Common myeloid progenitor, CD34-positive (primary cell): Measurements from ENCODE around the gene SUCO.

ENCODE experiments used
- CTCF ChIA-PET: fragments of 350-600 bp; sonication (Branson Sonifier 250); formaldehyde crosslinking; loops from one replicate; lab custom pipeline; 2021; ENCODE audit warnings: antibody characterized with exemption; lab: Charles Lee
- POLR2A ChIA-PET: fragments of 350-600 bp; sonication (Branson Sonifier 250); formaldehyde crosslinking; loops from one replicate; lab custom pipeline; 2021; ENCODE audit warnings: antibody characterized with exemption; lab: Charles Lee
- DNase-seq, 3 donors: peaks; one replicate each; pipeline versions ENCODE4 v3.0.0 to v3.0.0-alpha.2; 2013
- H3K27ac ChIP-seq, 2 experiments: 1 replicate in 1 of 2; 2 replicates in 1 of 2; pipeline ENCODE4 v1.7.0; 2013; ENCODE audit warnings: inconsistent platforms in 2 of 2, low read length in 2 of 2, mild to moderate bottlenecking in 2 of 2, low read depth in 1 of 2, moderate library complexity in 1 of 2; ENCODE audit not compliant: severe bottlenecking in 2 of 2, insufficient read depth in 1 of 2, poor library complexity in 1 of 2
- H3K27me3 ChIP-seq, 5 experiments: replicated peaks in 2 of 5; 1 replicate in 3 of 5; 2 replicates in 2 of 5; pipeline versions ENCODE4 v1.6.1 to v1.7.0; 2013; ENCODE audit warnings: low read length in 4 of 5, mild to moderate bottlenecking in 2 of 5, moderate library complexity in 2 of 5, inconsistent platforms in 1 of 5; ENCODE audit not compliant: insufficient read depth in 5 of 5, control insufficient read depth in 4 of 5
- H3K36me3 ChIP-seq, 4 experiments: 1 replicate in 2 of 4; 2 replicates in 2 of 4; pipeline versions ENCODE4 v1.6.1 to v1.7.0; 2013; ENCODE audit warnings: low read length in 3 of 4, control low read depth in 1 of 4, mild to moderate bottlenecking in 1 of 4; ENCODE audit not compliant: control insufficient read depth in 4 of 4, insufficient read depth in 4 of 4
- H3K4me1 ChIP-seq, 4 experiments: 1 replicate in 3 of 4; 2 replicates in 1 of 4; pipeline versions ENCODE4 v1.6.1 to v1.7.1; 2013; ENCODE audit warnings: low read length in 3 of 4, mild to moderate bottlenecking in 3 of 4, control low read depth in 1 of 4, inconsistent platforms in 1 of 4, moderate library complexity in 1 of 4; ENCODE audit not compliant: control insufficient read depth in 4 of 4, insufficient read depth in 4 of 4; ENCODE audit errors: control extremely low read depth in 1 of 4
- H3K4me3 ChIP-seq, 7 experiments: 1 replicate in 4 of 7; 2 replicates in 3 of 7; pipeline versions ENCODE4 v1.5.1 to v1.7.0; 2013; ENCODE audit warnings: mild to moderate bottlenecking in 7 of 7, low read length in 6 of 7, moderate library complexity in 6 of 7, inconsistent platforms in 2 of 7, low read depth in 2 of 7, control low read depth in 1 of 7; ENCODE audit not compliant: insufficient read depth in 4 of 7, control insufficient read depth in 1 of 7; ENCODE audit errors: extremely low read depth in 1 of 7
- H3K9me3 ChIP-seq, 5 experiments: 1 replicate in 4 of 5; 2 replicates in 1 of 5; pipeline versions ENCODE4 v1.6.1 to v1.7.1; 2013; ENCODE audit warnings: low read length in 4 of 5, mild to moderate bottlenecking in 2 of 5, inconsistent platforms in 1 of 5, low read depth in 1 of 5, moderate library complexity in 1 of 5; ENCODE audit not compliant: control insufficient read depth in 4 of 5, insufficient read depth in 2 of 5; ENCODE audit errors: control extremely low read depth in 1 of 5
- WGBS: methylation state at CpG from one replicate; pipeline ENCODE4 v1.1.5; 2013; ENCODE audit not compliant: insufficient coverage; 5-methylcytosine and 5-hydroxymethylcytosine counted together

SUCO gene

DNA sequence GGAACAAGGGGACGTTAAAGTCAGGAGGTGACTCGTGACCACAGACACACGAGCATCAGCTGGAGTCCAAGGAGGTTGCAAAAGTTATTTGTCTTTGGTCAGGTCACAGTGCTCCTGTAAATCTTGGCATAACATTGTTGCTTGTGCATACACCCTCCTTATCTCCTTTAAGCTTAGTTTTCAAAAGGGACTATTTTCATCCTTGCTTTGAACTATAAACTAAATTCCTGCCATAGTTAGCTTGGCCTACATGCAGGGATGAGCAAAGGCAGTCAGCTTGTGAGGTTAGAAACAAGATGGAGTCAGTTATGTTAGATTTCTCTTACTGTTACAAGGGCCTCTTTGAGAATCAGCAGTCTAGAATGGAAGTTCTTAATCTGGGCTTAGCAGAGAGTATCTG lies 97.9 kb downstream of the SUCO start:
- ChIA-PET CTCF (interaction anchor here (1.4 kb wide), 1 partner anchor 42 kb away, joined by 3 read pairs; no protein-coding TSS in a partner anchor), POLR2A (no interaction called here)
- peaks cover 0 to 3% (median 0%) of the 10 kb centered on the region in 5 experiments for H3K9me3 ChIP-seq
- no peaks in the 10 kb centered on the region for H3K36me3 ChIP-seq
- H3K27ac ChIP-seq: no peak overlapping the region
- no CpG with 5 or more reads among the region's 3 CpGs for WGBS
- DNase-seq: no peak
- H3K4me1 ChIP-seq: peaks cover 0 to 19% (median 0%) of the 10 kb centered on the region in 4 experiments
- H3K4me3 ChIP-seq: no peak overlapping the region
- no peaks in the 10 kb centered on the region for H3K27me3 ChIP-seq

DNA sequence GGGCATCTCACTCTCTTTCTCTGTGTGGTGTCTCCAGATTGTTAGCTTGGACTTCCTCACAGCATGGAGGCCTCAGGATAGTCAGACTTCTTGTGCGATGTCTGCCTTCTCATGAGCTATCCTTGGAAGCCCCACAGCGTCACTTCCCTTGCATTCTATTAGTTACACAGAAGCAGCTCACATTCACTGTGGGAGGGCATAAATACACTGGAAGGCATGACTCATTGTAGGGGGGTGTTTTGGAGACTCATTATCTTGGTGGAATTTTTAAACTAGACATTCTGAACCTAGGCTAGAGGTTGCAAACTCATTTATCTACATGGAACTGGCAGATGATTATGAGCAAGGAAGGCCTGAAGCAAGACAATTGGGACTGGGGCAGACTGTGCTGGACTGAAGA lies 104.6 kb downstream of the SUCO start:
- POLR2A ChIA-PET: no interaction called here
- Histone ChIP-seq H3K4me1 (peaks cover 0 to 11% (median 2%) of the 10 kb centered on the region in 4 experiments), H3K4me3 (no peak overlapping the region), H3K9me3 (no peaks in the 10 kb centered on the region), H3K36me3 (no peaks in the 10 kb centered on the region), H3K27ac (no peak overlapping the region), H3K27me3 (no peaks in the 10 kb centered on the region)
- WGBS: 100% methylated on average over 1 of the region's 2 CpGs
- no peak for DNase-seq
- CTCF ChIA-PET: interaction anchor here (1.7 kb wide), 1 partner anchor 38 kb away, joined by 4 read pairs; no protein-coding TSS in a partner anchor

DNA sequence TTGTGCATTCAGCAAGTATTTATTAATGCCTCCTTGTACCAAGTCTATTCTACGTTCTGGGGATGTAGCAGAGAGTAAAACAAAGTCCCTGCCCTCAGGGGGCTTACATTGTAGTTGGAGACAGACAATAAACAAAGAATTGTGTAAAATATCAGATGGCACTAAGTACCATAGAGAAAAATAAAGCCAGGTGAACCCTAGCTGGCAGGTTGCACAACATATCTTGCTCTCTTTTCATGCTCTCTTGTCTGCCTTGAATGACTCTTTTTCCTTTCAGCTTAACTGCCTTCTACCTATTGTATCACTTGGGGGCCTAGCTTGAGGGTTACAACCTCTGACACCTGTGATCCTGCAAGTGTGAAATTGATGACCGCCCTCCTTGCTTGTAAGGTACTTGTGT lies 105.3 kb downstream of the SUCO start:
- no peak overlapping the region for H3K27ac ChIP-seq
- no CpG with 5 or more reads among the region's 2 CpGs for WGBS
- H3K27me3 ChIP-seq: no peaks in the 10 kb centered on the region
- H3K36me3 ChIP-seq: no peaks in the 10 kb centered on the region
- H3K4me3 ChIP-seq: no peak overlapping the region
- no peaks in the 10 kb centered on the region for H3K9me3 ChIP-seq
- CTCF ChIA-PET: no interaction called here
- POLR2A ChIA-PET: no interaction called here
- H3K4me1 ChIP-seq: peaks cover 0 to 17% (median 5%) of the 10 kb centered on the region in 4 experiments
- DNase-seq: no peak

DNA sequence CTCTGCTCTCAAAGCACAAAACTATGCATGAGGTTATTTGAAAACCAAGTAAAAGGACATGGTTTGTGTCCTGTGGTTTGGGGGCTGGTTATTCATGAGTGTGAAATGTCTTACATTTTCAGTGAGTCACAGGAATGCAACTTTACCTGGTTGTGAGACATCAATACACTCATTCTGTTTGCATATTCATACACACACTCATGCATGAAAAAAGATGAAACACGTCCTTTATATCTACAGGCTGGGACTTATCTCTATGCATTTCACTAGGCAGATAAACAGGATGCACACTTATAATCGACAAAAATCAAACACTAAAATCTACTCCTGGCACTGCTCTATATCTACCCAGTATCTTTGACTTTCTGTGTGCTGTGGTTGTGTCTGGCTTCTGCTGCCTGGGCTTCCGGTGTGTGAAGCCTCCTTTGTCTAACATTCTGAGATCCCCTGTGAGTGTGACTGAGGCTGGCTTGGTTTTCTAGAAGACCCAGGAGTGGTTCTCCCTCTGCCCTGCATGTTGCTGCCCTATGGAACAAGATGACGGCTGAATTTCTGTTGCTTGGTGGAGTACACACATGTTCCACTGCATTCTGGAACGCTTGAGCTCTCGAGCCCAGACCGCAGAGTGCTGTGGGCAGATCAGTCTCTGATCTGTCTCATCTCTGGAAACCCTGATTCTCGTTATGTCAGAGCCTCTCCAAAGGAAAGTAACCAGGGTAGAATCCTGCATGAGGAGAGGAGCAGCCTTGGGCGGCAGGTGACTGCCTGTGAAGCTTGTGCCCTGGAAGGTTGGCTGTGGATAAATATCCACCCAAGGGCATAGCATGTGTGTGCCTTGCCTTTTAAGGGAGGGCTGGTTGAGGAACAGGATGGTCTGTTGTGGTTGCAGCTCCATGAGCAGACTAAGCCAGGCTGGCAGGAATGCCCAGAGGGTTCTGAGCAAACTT lies 106.2 kb downstream of the SUCO start:
- CTCF ChIA-PET: interaction anchor here (1.0 kb wide), 1 partner anchor 90 kb away, joined by 3 read pairs; no protein-coding TSS in a partner anchor
- no peak overlapping the region for H3K4me3 ChIP-seq
- no peak for DNase-seq
- H3K27me3 ChIP-seq: no peaks in the 10 kb centered on the region
- H3K4me1 ChIP-seq: peaks cover 0 to 26% (median 13%) of the 10 kb centered on the region in 4 experiments
- WGBS: 95% methylated on average over 8 of the region's 9 CpGs
- POLR2A ChIA-PET: no interaction called here
- no peak overlapping the region for H3K27ac ChIP-seq
- no peaks in the 10 kb centered on the region for H3K36me3 ChIP-seq
- no peaks in the 10 kb centered on the region for H3K9me3 ChIP-seq

DNA sequence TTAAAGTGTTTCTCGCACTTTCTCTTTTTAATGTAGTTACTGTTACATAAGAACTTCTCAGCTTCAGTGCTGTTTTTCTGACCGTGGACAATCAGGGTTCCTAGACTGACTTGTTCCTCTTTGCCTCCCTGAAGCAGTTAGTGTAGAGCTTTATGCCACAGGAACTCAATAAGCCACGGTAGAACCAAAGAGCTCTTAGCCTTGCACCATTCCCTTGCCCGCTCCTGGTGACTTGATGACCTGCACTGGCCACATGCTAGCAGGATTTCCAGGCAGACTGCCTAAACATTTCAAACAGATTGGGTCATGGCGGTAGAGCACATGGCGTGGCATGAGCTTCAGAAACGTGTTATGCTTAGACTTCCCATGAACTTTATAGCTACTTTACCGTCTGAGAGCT lies 107.2 kb downstream of the SUCO start:
- ChIA-PET CTCF (interaction anchor here (1.0 kb wide), 1 partner anchor 89 kb away, joined by 3 read pairs; no protein-coding TSS in a partner anchor), POLR2A (no interaction called here)
- no peak overlapping the region for H3K27ac ChIP-seq
- DNase-seq: no peak
- no peaks in the 10 kb centered on the region for H3K9me3 ChIP-seq
- WGBS: 79% methylated on average over 8 of the region's 8 CpGs
- peaks cover 0 to 27% (median 13%) of the 10 kb centered on the region in 4 experiments for H3K4me1 ChIP-seq
- no peaks in the 10 kb centered on the region for H3K27me3 ChIP-seq
- no peaks in the 10 kb centered on the region for H3K36me3 ChIP-seq
- no peak overlapping the region for H3K4me3 ChIP-seq

DNA sequence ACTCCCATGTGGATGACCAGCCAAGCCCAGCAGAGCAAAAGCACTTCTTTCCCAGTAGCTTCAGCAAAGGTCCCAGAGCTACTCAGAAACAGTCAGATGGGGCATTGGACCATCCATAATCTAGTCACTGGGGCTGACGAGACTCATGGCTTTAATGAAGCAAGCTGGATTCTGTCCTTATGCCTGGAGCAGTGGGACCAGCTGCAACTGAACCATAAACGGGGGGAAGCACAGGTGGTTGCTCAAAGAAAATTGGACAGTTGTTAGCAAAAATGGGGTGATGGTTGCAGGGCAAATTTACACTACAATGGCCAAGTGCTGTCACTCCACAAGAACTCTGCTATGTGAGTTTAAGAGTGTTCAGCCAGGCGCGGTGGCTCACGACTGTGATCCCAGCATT lies 108.5 kb downstream of the SUCO start:
- Histone ChIP-seq H3K4me3 (no peak overlapping the region), H3K4me1 (peaks cover 0 to 27% (median 13%) of the 10 kb centered on the region in 4 experiments), H3K36me3 (no peaks in the 10 kb centered on the region), H3K9me3 (no peaks in the 10 kb centered on the region), H3K27ac (no peak overlapping the region), H3K27me3 (no peaks in the 10 kb centered on the region)
- ChIA-PET POLR2A (interaction anchor here (0.6 kb wide), 1 partner anchor 368 kb away, joined by 3 read pairs; no protein-coding TSS in a partner anchor), CTCF (interaction anchor here (0.8 to 1.6 kb wide), 3 partner anchors 19 to 86 kb away, joined by 3 to 5 read pairs (median 3); no protein-coding TSS in a partner anchor)
- DNase-seq: no peak
- WGBS: 100% methylated on average over 1 of the region's 5 CpGs

DNA sequence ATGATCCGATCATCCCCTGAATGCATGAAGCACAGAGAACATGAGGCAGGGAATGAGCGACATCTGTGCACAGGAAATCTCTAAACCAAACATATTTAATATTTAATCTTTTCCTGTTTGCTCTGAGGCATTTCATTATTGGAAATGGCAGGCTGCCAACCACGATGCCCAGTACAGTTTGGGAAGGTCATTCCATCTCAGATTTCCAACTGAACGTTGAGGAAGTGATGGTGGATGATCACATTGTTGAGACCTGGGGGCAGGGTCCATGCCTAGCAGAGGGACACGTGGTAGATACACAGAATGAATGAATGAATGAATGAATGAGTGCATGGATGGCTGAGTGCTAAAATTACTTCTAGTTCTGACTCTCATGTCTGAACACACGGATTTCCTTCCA lies 110.0 kb downstream of the SUCO start:
- Histone ChIP-seq H3K4me1 (peaks cover 0 to 31% (median 16%) of the 10 kb centered on the region in 4 experiments), H3K27me3 (no peaks in the 10 kb centered on the region), H3K36me3 (no peaks in the 10 kb centered on the region), H3K27ac (no peak overlapping the region), H3K9me3 (no peaks in the 10 kb centered on the region), H3K4me3 (peak overlapping the region in 2 of 7 experiments; percentile 38 to 48)
- no peak for DNase-seq
- ChIA-PET CTCF (interaction anchor here (1.0 to 1.3 kb wide), 2 partner anchors 10 to 77 kb away, joined by 3 read pairs; no protein-coding TSS in a partner anchor), POLR2A (interaction anchor here (1.5 kb wide), 1 partner anchor 9 kb away, joined by 5 read pairs; no protein-coding TSS in a partner anchor)
- 94% methylated on average over 6 of the region's 6 CpGs for WGBS
